MCF 10A (cell line): ENCODE data around the gene MAPK6. TPM values are rescaled to one million over a fixed set of nuclear protein-coding genes. Genes with fewer than 3 reads are reported as not detected.

Experiments used
- BruUV-seq: library from RNA; stranded (reverse); fragments of 400-500 nt; replicated peaks from 2 replicates; lab custom pipeline; 2021; lab: Mats Ljungman, UMichigan
- CTCF ChIA-PET: fragments of 300-600 bp; sonication (Branson Sonifier 250); formaldehyde crosslinking; extraction: SDS; loops from one replicate; lab custom pipeline; 2021; ENCODE audit warnings: antibody characterized with exemption, inconsistent platforms; lab: Yijun Ruan, JAX
- POLR2A ChIA-PET: fragments of 300-600, 350-650 bp; sonication (Branson Sonifier 250); formaldehyde crosslinking; extraction: SDS; loops from one replicate; lab custom pipeline; 2020; ENCODE audit warnings: antibody characterized with exemption, inconsistent platforms; lab: Yijun Ruan, JAX
- DNase-seq: peaks from one replicate; pipeline ENCODE4 v3.0.0-alpha.2; 2018; ENCODE audit not compliant: unreplicated experiment
- H3K27ac Mint-ChIP-seq: one replicate; pipeline ENCODE4 v1.8.0; 2022; ENCODE audit warnings: mild to moderate bottlenecking, low read depth, mixed read lengths; ENCODE audit not compliant: unreplicated experiment
- H3K27me3 Mint-ChIP-seq: one replicate; pipeline ENCODE4 v1.8.0; 2022; ENCODE audit warnings: mixed read lengths; ENCODE audit not compliant: insufficient read depth, unreplicated experiment
- H3K36me3 Mint-ChIP-seq: one replicate; pipeline ENCODE4 v1.8.0; 2022; ENCODE audit warnings: mild to moderate bottlenecking, moderate library complexity, mixed read lengths; ENCODE audit not compliant: insufficient read depth, unreplicated experiment
- H3K4me1 Mint-ChIP-seq: one replicate; pipeline ENCODE4 v1.8.0; 2022; ENCODE audit warnings: mixed read lengths; ENCODE audit not compliant: insufficient read depth, unreplicated experiment
- H3K4me3 Mint-ChIP-seq: one replicate; pipeline ENCODE4 v1.8.0; 2022; ENCODE audit warnings: mild to moderate bottlenecking, moderate library complexity, mixed read lengths; ENCODE audit not compliant: unreplicated experiment
- H3K9me3 Mint-ChIP-seq: one replicate; pipeline ENCODE4 v1.8.0; 2022; ENCODE audit warnings: mixed read lengths; ENCODE audit not compliant: unreplicated experiment
- CTCF ChIP-seq: fragments of 200-600 bp; IDR thresholded peaks from one replicate; pipeline ENCODE4 v1.8.0; 2022; ENCODE audit warnings: antibody characterized with exemption, mild to moderate bottlenecking; ENCODE audit not compliant: unreplicated experiment
- intact Hi-C: fragments of 100-400 bp; cut with micrococcal nuclease; formaldehyde crosslinking; loops from 2 replicates; pipeline ENCODE4 v1.14.1; 2022
- total RNA-seq: library from RNA; stranded (reverse); gene quantifications from 2 replicates; pipeline ENCODE4 v1.2.3, GENCODE V29; 2022

The MAPK6 gene
- total RNA-seq, 1 experiment from 2014 or later, result 106 TPM

GRCh38 chr15:52097180-52097579 lies 78.2 kb downstream of the MAPK6 start:
- POLR2A ChIA-PET, result interaction anchor here (0.7 to 8.8 kb wide), 14 partner anchors 9 to 196 kb away, joined by 3 to 214 read pairs (median 6); partner anchors contain the start of gene LEO1
- H3K4me3 Mint-ChIP-seq, result no peak overlapping the region
- DNase-seq, result peak; percentile 47

GRCh38 chr15:52098323-52098722 lies 79.3 kb downstream of the MAPK6 start:
- Mint-ChIP-seq H3K4me3 (no peak overlapping the region), H3K4me1 (peaks cover 48% of the 10 kb centered on the region), H3K27ac (peak overlapping the region; percentile 31), H3K36me3 (peaks cover 12% of the 10 kb centered on the region), H3K27me3 (no peaks in the 10 kb centered on the region), H3K9me3 (no peaks in the 10 kb centered on the region)
- ChIA-PET POLR2A (interaction anchor here (1.2 to 8.8 kb wide), 6 partner anchors 15 to 127 kb away, joined by 5 to 214 read pairs (median 54); partner anchors contain the start of gene LEO1), CTCF (interaction anchor here (0.7 to 5.3 kb wide), 6 partner anchors 8 to 193 kb away, joined by 3 to 29 read pairs (median 3); no protein-coding TSS in a partner anchor)
- no peak for DNase-seq
- no peak for TF ChIP-seq CTCF
- BruUV-seq, result no TSS peak
- intact Hi-C loops, result no loop called here

More at GRCh38 chr15:52097180-52097579, 78.2 kb downstream of the MAPK6 start:
- H3K36me3 Mint-ChIP-seq, result peaks cover 12% of the 10 kb centered on the region
- no TSS peak for BruUV-seq
- no peak for TF ChIP-seq CTCF
- no peaks in the 10 kb centered on the region for H3K9me3 Mint-ChIP-seq
- peak overlapping the region; percentile 88 for H3K27ac Mint-ChIP-seq
- CTCF ChIA-PET, result interaction anchor here (0.9 to 5.3 kb wide), 5 partner anchors 14 to 61 kb away, joined by 3 to 29 read pairs (median 3); no protein-coding TSS in a partner anchor
- no peaks in the 10 kb centered on the region for H3K27me3 Mint-ChIP-seq
- peaks cover 43% of the 10 kb centered on the region for H3K4me1 Mint-ChIP-seq
- intact Hi-C loops, result no loop called here

- no peak overlapping the region for H3K4me3 Mint-ChIP-seq
- intact Hi-C loops, result no loop called here
- peak; percentile 43 for DNase-seq
Measured at GRCh38 chr15:52099651-52100272, 80.7 kb downstream of the MAPK6 start.

More at GRCh38 chr15:52099651-52100272, 80.7 kb downstream of the MAPK6 start:
- peaks cover 44% of the 10 kb centered on the region for H3K4me1 Mint-ChIP-seq
- no peaks in the 10 kb centered on the region for H3K9me3 Mint-ChIP-seq
- TSS peak; percentile 23 for BruUV-seq
- no peak overlapping the region for H3K27ac Mint-ChIP-seq
- CTCF ChIA-PET, result interaction anchor here (0.7 to 5.3 kb wide), 3 partner anchors 22 to 120 kb away, joined by 3 to 29 read pairs (median 5); no protein-coding TSS in a partner anchor
- no peaks in the 10 kb centered on the region for H3K27me3 Mint-ChIP-seq
- TF ChIP-seq CTCF, result no peak
- H3K36me3 Mint-ChIP-seq, result peaks cover 12% of the 10 kb centered on the region
- POLR2A ChIA-PET, result interaction anchor here (0.6 to 8.8 kb wide), 12 partner anchors 10 to 128 kb away, joined by 3 to 214 read pairs (median 3); partner anchors contain the start of gene LEO1
